ENCODE results near the gene EEIG1.
A peak's percentile ranks its signal among the peaks of the same experiment; 100 is the strongest.
"Not testable (repeated sequence)": the region's sequence is repeated elsewhere in the genome, so short reads cannot be mapped to it uniquely, and the experiment has no call there.

EEIG1 gene

DNA sequence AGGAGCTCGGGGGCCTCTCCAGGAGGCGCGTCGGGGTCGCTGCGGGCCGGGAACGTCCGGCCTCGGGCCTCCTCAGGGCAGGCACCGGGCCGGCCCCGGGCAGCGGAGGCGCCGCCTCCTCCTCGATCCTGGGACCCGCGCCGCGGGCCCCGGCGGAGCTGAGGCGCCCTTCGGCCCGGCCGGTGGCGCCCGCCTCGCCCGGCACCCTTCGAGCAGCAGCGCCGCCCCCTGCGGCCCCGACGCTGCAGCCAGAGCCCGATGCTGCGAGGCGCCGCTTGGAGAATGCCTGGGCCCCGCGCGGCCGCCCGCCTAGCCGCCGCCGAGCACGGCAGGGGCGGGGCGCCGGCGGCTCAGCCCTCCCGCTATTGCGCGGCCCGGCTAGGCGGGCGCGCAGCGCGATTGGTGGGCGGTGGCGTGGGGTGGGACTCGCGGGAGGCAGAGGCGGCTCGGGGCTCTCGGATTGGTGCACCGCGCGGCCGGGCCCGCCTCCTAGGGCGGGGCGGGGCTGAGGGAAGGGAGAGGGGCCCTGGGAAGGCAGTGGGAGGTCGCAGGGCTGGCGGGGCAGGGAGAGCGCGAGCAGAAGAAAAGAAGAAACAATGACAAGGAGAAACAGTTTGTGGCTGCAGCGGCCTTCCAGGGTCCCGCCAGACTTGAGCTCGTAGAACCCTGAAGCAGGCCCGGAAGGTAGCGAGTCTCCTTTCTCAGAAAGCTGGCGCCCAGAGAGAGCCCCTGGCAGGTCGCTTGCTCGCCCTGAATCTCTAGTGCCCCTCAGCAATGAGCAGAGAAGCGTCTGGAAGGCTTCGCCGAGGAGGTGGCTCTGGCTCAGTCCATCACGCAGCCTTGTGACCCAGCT is at the start of gene EEIG1:
TSS of gene EEIG1 (minus strand) at position 284 of the 853 bp plus-strand sequence. CDS start 852 bp downstream, outside the sequence.
- peak; percentile 94 to 97 for DNase-seq
- TF ChIP-seq GATA1 (IDR thresholded peaks at IDR 0.05; ENCODE audit: low read depth, low read length) = no peak
- peak; percentile 69 for TF ChIP-seq POLR2A (IDR thresholded peaks at IDR 0.05; ENCODE audit: low read length)

DNA sequence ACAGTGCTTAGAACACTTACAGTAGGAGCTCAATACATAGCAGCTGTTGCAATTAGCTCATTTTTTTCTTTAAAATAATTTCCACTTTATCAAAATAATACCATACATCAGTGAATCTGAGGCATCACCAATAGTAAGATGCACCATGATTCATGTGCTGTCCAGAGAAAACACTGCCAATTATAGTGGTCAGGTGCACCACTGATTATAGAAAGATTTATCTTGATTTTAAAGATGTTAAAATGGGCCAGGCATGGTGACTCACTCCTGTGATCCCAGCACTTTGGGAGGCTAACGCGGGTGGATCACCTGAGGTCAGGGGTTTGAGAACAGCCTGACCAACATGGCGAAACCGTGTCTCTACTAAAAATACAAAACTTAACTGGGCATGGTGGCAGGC is 46.9 kb upstream of the EEIG1 start:
- TF ChIP-seq GATA1 (IDR thresholded peaks at IDR 0.05; ENCODE audit: low read depth, low read length) (no peak), POLR2A (IDR thresholded peaks at IDR 0.05; ENCODE audit: low read length) (no peak)

DNA sequence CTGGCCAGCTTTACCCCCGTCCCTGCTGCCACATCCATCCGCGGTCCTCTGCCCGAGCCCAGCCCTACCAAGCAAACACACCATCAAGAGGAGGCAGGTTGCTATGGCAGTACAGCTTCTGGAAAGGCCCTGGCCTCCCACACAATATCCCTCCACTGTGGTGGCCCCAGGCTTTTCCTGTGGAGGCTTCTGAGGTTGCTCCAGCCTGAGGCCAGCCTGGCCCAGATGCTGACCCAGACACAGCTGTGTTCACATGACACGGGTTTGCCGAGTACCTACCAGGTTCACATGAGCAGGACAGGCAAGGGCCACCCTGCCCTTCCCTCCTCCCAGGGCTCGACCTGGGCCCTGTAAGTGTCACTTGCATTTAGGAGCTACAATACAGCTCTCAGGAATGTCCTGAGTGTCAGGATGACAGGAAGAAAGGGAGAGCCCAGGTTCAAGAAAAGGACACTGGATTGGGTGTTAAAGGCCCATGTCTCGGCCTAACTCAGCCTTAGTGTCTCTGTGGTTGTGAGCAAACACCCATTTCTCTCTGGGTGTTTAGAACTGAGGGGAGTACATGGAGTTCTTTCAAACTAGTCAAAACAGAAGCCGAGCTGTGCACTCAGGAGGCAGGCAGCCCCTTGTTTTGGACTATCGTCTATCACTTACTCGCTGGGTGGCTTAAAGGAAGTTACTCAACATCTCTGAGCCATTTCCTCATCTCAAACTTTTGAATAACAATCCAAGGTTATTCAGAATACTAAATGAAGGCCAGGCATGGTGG is 46.2 kb upstream of the EEIG1 start:
- TF ChIP-seq POLR2A (IDR thresholded peaks at IDR 0.05; ENCODE audit: low read length) (no peak), GATA1 (IDR thresholded peaks at IDR 0.05; ENCODE audit: low read depth, low read length) (no peak)
- no peak for DNase-seq

More for the DNA sequence above, 46.9 kb upstream of the EEIG1 start:
- no peak for DNase-seq

DNA sequence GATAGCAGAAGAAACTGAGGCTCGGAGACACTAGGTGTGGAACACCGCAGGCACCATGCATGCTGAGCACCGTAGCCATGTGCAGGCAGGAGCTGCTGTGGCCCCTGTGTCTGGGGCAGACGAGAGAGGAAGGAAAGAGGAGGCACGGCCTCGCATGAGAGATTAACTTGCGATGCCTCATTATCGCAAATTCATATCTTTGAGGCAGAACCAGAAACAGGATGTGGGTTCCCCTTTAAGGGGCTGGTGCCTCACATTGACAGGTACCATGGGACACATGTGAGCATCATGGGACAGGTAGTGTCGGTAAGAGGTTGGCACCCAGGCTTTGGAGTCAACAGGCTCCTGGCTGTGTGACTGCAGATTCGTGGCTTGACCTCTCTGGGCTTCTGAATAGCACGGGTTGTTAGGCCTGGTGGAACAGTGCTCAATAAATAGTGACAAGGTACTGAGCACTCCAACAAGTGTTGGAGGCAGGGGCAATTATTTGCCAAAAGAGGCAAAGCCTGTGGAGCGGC is 45.5 kb upstream of the EEIG1 start:
- DNase-seq = no peak
- no peak for TF ChIP-seq GATA1 (IDR thresholded peaks at IDR 0.05; ENCODE audit: low read depth, low read length)
- no peak for TF ChIP-seq POLR2A (IDR thresholded peaks at IDR 0.05; ENCODE audit: low read length)

DNA sequence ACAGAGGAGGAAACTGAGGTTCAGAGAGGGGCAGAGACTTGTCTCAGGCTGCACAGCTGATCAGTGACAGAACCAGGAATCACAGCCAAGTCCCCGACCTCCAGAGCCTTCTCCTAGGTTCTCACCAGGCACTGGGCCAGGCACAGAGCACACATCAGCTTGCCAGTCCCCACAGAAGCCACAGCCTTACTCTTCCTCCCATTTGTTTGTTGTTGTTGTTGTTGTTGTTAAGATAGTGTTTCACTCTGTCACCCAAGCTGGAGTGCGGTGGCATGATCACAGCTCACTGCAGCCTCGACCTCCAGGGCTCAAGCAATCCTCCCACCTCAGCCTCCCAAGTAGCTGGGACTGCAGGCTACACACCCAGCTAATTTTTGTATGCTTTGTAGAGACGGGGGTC is 44.9 kb upstream of the EEIG1 start:
- TF ChIP-seq POLR2A (IDR thresholded peaks at IDR 0.05; ENCODE audit: low read length) (no peak), GATA1 (IDR thresholded peaks at IDR 0.05; ENCODE audit: low read depth, low read length) (no peak)
- DNase-seq = no peak

DNA sequence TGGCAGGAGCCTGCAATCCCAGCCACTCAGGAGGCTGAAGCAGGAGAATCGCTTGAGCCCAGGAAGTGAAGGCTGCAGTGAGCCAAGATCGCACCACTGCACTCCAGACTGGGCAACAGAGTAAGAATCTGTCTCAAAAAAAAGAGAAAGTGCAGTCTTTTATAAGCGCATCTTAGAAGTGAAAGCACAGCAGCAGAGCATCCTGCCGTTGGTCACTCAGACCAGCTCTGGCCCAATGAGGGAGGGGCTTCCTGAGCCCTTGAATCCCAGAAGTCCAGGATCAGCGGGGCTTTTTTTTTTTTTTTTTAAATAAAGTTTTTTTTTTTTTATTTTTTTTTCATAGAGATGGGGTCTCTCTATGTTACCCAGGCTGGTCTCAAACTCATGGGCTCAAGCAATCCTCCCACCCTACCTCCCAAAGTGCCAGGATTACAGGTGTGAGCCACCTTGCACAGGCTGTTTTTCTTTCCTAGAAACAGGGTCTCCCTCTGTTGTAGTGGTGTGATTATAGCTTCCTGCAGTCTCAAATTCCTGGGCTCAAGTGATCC is 44.0 kb upstream of the EEIG1 start:
- DNase-seq = no peak
- no peak for TF ChIP-seq POLR2A (IDR thresholded peaks at IDR 0.05; ENCODE audit: low read length)
- TF ChIP-seq GATA1 (IDR thresholded peaks at IDR 0.05; ENCODE audit: low read depth, low read length) = no peak

DNA sequence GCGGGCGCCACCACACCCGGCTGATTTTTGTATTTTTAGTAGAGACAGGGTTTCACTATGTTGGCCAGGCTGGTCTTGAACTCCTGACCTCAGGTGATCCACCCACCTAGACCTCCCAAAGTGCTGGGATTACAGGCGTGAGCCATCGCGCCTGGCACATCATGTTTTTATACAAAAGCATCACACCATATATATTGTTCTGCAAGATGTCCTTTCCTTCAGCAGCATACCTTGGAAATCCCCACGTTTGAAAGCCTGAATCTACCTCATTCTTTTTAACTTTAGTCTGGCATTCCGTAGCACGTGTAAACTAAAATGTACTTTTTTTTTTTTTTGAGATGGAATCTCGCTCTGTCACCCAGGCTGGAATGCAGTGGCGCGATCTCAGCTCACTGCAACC is 42.9 kb upstream of the EEIG1 start:
- not testable (repeated sequence) for DNase-seq

DNA sequence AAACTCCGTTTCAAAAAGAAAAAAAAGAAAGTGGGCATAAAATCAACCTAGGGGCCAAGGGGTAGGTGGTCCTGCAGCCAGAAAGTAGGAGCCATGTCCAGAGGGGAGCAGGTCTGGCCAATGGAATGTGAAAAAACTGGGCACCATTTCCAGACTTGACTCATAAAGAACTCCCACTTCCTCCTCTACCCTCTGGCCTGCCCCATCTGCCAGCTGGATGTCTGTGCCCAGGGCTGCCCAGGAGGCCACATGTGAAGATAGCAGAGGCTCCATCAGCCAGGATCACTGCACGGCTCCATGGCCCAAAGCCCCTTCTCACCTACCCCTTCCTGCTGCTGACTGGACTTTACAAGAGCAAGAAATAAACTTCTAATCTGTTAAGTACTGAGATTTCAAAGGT is 42.1 kb upstream of the EEIG1 start:
- no peak for DNase-seq
- TF ChIP-seq POLR2A (IDR thresholded peaks at IDR 0.05; ENCODE audit: low read length) (no peak), GATA1 (IDR thresholded peaks at IDR 0.05; ENCODE audit: low read depth, low read length) (no peak)

DNA sequence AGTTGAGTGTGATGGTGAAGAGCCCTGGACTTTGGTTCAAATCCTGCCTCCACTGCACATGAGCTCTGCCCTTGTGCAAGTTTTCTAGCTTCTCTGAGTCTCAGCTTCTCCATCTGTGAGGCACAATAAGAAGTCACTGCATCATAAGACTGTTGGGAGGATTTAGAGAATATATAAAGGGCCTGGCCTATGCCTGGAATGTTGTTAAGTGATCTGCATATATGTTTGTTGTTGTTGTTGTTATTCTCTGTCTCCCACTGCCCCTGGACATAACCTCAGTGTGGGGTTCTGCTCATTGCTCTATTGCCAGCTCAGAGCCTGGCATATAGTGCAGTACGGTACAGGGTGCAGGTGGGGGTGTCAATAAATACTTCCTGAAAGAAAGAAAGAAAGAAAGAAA is 40.3 kb upstream of the EEIG1 start:
- TF ChIP-seq GATA1 (IDR thresholded peaks at IDR 0.05; ENCODE audit: low read depth, low read length) (no peak), POLR2A (IDR thresholded peaks at IDR 0.05; ENCODE audit: low read length) (no peak)
- no peak for DNase-seq

DNA sequence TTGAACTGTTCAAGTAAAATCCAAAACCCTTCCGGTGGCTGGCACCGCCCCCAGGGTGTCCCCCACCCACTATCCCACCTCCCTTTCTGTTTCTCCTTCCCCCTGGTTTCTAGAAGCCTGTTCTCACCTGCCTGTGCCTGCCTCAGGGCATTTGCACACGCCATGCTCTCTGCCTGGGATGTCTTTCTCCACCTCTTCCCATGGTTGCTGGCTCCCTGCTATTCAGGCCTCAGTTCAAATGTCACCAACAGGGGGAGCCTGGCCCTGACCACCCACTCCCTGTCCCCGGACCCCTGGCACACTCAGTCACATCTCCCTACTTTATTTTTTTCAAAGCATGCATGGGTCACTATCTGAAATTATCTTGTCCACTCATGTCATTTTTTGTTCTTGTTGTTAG is 39.9 kb upstream of the EEIG1 start:
- peak in 1 of 2 experiments; percentile 23 for DNase-seq
- TF ChIP-seq POLR2A (IDR thresholded peaks at IDR 0.05; ENCODE audit: low read length) = no peak
- no peak for TF ChIP-seq GATA1 (IDR thresholded peaks at IDR 0.05; ENCODE audit: low read depth, low read length)

DNA sequence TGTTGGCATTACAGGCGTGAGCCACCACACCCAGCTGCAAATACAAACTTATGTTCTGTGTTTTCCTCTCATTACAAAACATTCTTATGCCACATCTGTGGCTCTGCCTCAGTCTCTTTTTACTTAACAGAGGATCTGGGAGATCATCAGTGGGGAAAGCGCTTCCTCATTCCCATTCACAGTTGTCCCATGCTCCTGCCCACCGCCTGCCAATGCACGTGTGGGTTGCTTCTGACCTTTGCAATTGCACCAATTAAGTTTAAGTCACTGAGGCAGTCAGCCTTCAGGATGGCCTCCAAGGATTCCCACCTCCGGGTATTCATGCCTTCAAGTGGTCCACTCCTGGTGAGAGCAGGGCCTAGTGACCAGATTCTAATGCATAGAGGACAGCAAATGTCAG is 34.9 kb upstream of the EEIG1 start:
- no peak for DNase-seq
- TF ChIP-seq GATA1 (IDR thresholded peaks at IDR 0.05; ENCODE audit: low read depth, low read length) = no peak
- TF ChIP-seq POLR2A (IDR thresholded peaks at IDR 0.05; ENCODE audit: low read length) = no peak

DNA sequence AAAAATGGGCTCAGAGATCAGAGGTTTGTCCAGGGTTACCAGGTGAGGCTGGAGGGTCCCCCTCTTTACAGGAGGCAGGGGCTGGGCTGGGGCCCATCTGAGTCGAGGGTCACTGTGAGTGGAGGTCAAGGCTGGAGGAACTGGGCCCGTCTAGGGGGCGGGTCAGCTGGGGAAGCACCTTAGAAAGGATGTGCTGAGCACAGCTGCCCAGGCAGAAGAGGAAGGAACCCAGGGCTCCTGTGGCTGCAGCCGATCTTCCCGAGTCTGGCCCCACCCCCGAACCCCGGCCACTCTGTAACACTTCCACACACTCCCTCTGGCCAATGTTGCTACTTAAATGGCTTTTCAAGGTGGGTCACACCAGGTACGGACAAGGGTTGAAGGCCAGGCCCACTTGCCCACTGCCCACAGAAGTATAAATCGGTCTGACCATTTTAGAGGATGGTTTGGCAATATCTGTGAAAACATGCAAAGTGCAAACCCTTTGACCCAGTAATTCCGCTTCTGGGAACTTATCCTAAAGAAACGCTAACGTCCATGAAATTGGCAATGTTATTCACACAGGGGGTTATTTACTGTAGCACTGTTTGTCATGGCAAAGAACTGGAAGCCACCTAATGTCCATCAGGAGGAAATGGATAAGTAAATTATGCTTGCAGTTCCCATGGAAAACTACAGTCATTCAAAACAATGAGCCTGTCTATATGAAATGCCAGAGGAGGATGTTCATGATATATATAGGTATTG is 30.5 kb upstream of the EEIG1 start:
- TF ChIP-seq GATA1 (IDR thresholded peaks at IDR 0.05; ENCODE audit: low read depth, low read length) (no peak), POLR2A (IDR thresholded peaks at IDR 0.05; ENCODE audit: low read length) (no peak)
- no peak for DNase-seq

DNA sequence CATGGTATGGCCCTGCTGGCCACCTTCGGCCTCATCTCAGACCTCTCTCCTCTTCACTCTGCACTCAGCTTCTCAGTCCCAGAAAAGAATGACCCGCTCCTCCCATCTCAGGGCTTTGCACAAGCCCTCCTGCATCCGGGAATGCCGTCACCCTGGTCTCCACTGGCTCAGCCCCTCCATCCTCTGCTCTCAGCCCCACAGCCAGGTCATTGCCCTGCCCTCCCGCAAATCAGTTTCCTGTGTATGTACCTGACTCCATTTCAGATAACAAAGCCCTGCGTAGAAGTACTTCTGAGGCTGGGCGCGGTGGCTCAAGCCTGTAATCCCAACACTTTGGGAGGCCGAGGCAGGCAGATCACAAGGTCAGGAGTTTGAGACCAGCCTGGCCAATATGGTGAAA is 28.9 kb upstream of the EEIG1 start:
- TF ChIP-seq GATA1 (IDR thresholded peaks at IDR 0.05; ENCODE audit: low read depth, low read length) = no peak
- no peak for TF ChIP-seq POLR2A (IDR thresholded peaks at IDR 0.05; ENCODE audit: low read length)
- no peak for DNase-seq

DNA sequence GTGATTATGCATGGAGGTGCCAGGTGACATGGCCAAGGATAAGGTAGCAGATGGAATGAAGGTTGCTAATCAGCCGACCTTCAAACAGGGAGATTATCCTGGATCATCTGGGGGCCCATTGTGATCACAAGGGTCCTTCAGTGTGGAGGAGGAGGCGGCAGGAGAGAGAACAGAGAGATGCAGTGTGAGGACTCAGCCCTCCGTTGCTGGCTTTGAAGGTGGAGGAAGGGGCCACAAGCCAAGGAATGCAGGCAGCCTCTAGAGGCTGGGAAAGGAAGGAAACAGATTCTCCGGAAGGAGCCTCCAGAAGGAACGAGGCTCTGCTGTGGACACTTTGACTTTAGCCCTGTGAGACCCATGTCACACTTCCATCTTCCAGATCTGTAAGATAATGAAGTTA is 27.4 kb upstream of the EEIG1 start:
- no peak for TF ChIP-seq POLR2A (IDR thresholded peaks at IDR 0.05; ENCODE audit: low read length)
- no peak for TF ChIP-seq GATA1 (IDR thresholded peaks at IDR 0.05; ENCODE audit: low read depth, low read length)
- DNase-seq = no peak

Measured in erythroblast (primary cell).